ENCODE results near the gene EEIG2. TPM values are rescaled to one million over a fixed set of nuclear protein-coding genes. Genes with fewer than 3 reads are reported as not detected.

The EEIG2 gene
- total RNA-seq (2016; rRNA removed; fragmentation: Illumina TruSeq; extraction: Trizol) (3.2 and 5.7 TPM in 2 replicates), polyA plus RNA-seq (2011; rRNA removed) (0.81 and 0.90 TPM in 2 replicates), polyA minus RNA-seq (2011; rRNA and poly(A)+ RNA removed; ENCODE audit: low replicate concordance) (0.74 and 69.9 TPM in 2 replicates), Bru-seq, nascent RNA (percentile 55 among the genes with signal in this experiment), BruChase-seq, experiment 1, labeled RNA remaining after a 6-hour chase (percentile 63 among the genes with signal in this experiment), BruChase-seq, experiment 2, labeled RNA remaining after a 2-hour chase (percentile 52 among the genes with signal in this experiment)
- total RNA-seq (2016; cell fraction: cytosol; rRNA removed; fragmentation: Illumina TruSeq; extraction: Trizol; ENCODE audit: low read depth) = 0.35 and 0.40 TPM in 2 replicates
- total RNA-seq (2016; cell fraction: insoluble cytoplasmic fraction; rRNA removed; fragmentation: Illumina TruSeq; extraction: Trizol) = 3.6 and 5.4 TPM in 2 replicates
- total RNA-seq (2016; cell fraction: membrane; rRNA removed; fragmentation: Illumina TruSeq; extraction: Trizol) = 2.8 and 3.5 TPM in 2 replicates
- 2.2 and 2.5 TPM in 2 replicates for total RNA-seq (2016; cell fraction: nucleus; rRNA removed; fragmentation: Illumina TruSeq; extraction: Trizol)
- 0.40 and 0.67 TPM in 2 replicates for polyA plus RNA-seq (2011; cell fraction: cytosol; rRNA removed)
- 0.54 and 0.63 TPM in 2 replicates for polyA plus RNA-seq (2011; cell fraction: nucleus; rRNA removed)
- polyA plus RNA-seq (2012) = 1.0 and 1.2 TPM in 2 replicates
- 0.14 and 0.17 TPM in 2 replicates for polyA plus RNA-seq (2016; cell fraction: cytosol; fragmentation: Illumina TruSeq; extraction: Trizol; ENCODE audit: low read depth)
- 3.7 and 4.0 TPM in 2 replicates for polyA plus RNA-seq (2016; cell fraction: insoluble cytoplasmic fraction; fragmentation: Illumina TruSeq; extraction: Trizol; ENCODE audit: low read depth)
- polyA plus RNA-seq (2016; cell fraction: membrane; fragmentation: Illumina TruSeq; extraction: Trizol; ENCODE audit: low read depth) = 1.2 TPM in 2 replicates
- 2.1 and 2.5 TPM in 2 replicates for polyA plus RNA-seq (2016; cell fraction: nucleus; fragmentation: Illumina TruSeq; extraction: Trizol; ENCODE audit: insufficient read depth, low read depth)
- polyA minus RNA-seq (2011; cell fraction: cytosol; rRNA and poly(A)+ RNA removed) = 1.3 and 1.5 TPM in 2 replicates
- polyA minus RNA-seq (2011; cell fraction: nucleus; rRNA and poly(A)+ RNA removed) = 1.7 and 1.9 TPM in 2 replicates
- long read RNA-seq, experiment 1 = 0 reads
- long read RNA-seq, experiment 2, partial matches to known transcripts = 0 of 5 reads
- long read RNA-seq, experiment 2, other reads (novel, unspliced or antisense) = 5 of 5 reads

- Histone ChIP-seq H3K4me2 (ENCODE audit: low read depth, low read length) (peak within 1 kb of the TSS; percentile 94), H4K20me1 (ENCODE audit: insufficient read depth, low read length) (no peaks in the 10 kb centered on the region), H3K79me2 (ENCODE audit: insufficient read depth, low read length) (no peaks in the 10 kb centered on the region), H3K9me3 (ENCODE audit: low read length) (no peaks in the 10 kb centered on the region), H3K36me3 (replicated peaks in 1 of 2; ENCODE audit: control insufficient read depth in 1 of 2, insufficient read depth in 2 of 2, low read length in 2 of 2) (no peaks in the 10 kb centered on the region), H3K4me1 (ENCODE audit: insufficient read depth, low read length) (peaks cover 21% of the 10 kb centered on the region), H2AFZ (ENCODE audit: low read length) (peak within 1 kb of the TSS; percentile 92), H3K27me3 (ENCODE audit: control insufficient read depth in 1 of 2, insufficient read depth in 2 of 2, low read length in 2 of 2) (peaks cover 0 to 3% of the 10 kb centered on the region in 2 experiments; a peak in 1 of 5 replicates), H3K4me3 (replicated peaks in 1 of 3; ENCODE audit: insufficient read depth in 1 of 3, low read depth in 2 of 3, low read length in 3 of 3) (peak within 1 kb of the TSS; percentile 54 to 77 (median 65)), H3K9ac (ENCODE audit: insufficient read depth, low read depth, low read length) (peak within 1 kb of the TSS; percentile 61), H3K27ac (ENCODE audit: extremely low read length, insufficient read depth, low read length) (no peak within 1 kb of the TSS)
- BruUV-seq (replicated peaks) = no TSS peak
- peak; percentile 89 for ATAC-seq
- peak; percentile 48 for DNase-seq (ENCODE audit: low spot score)
- intact Hi-C loops (cut with micrococcal nuclease; ENCODE audit: unreplicated experiment) (loop anchor here (5.0 kb wide), 1 partner anchor 133 kb away; the partner anchor contains the start of gene PRPF38B), in situ Hi-C loops (cut with HindIII; ENCODE audit: extremely low pct_ligation_motif_present, low pct_unique_long_range_greater_than_20kb) (loop anchor here (25.0 kb wide), 1 partner anchor 772 kb away; no protein-coding TSS in a partner anchor)
- ChIA-PET CTCF (ENCODE audit: low intra/inter-chr PET ratio, low total read pairs) (interaction anchor here (3.5 kb wide), 1 partner anchor 47 kb away, joined by 50 read pairs; no protein-coding TSS in a partner anchor), POLR2A (interaction anchor here (1.0 to 2.4 kb wide), 2 partner anchors 88 to 133 kb away, joined by 3 to 9 read pairs; partner anchors contain the start of gene PRPF38B)
- WGBS (ENCODE audit: low lambda C conversion rate) = 26% methylated on average over 33 of the region's 59 CpGs
- FAIRE-seq = no peak
- no peak for TF ChIP-seq ZNF850 (CRISPR knock-in tag; conservative IDR thresholded peaks at IDR 0.05)
- peak; percentile 33; the same call in 1 of the 2 replicates for TF ChIP-seq SALL2 (CRISPR knock-in tag; IDR thresholded peaks at IDR 0.05)
- no peak for TF ChIP-seq SRSF1 (optimal IDR thresholded peaks at IDR 0.05; ENCODE audit: low read depth, low read length)
- no peak for TF ChIP-seq GATAD2A (CRISPR knock-in tag; IDR thresholded peaks at IDR 0.05)
- TF ChIP-seq DRAP1 (CRISPR knock-in tag; IDR thresholded peaks at IDR 0.05) = 0 out of 2 replicates have a peak, but pooled peaks have one; percentile 22
- TF ChIP-seq, protein P1, sequence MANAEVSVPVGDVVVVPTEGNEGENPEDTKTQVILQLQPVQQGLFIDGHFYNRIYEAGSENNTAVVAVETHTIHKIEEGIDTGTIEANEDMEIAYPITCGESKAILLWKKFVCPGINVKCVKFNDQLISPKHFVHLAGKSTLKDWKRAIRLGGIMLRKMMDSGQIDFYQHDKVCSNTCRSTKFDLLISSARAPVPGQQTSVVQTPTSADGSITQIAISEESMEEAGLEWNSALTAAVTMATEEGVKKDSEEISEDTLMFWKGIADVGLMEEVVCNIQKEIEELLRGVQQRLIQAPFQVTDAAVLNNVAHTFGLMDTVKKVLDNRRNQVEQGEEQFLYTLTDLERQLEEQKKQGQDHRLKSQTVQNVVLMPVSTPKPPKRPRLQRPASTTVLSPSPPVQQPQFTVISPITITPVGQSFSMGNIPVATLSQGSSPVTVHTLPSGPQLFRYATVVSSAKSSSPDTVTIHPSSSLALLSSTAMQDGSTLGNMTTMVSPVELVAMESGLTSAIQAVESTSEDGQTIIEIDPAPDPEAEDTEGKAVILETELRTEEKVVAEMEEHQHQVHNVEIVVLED (CRISPR knock-in tag; IDR thresholded peaks at IDR 0.05; ENCODE audit: borderline replicate concordance) = no peak
- TF ChIP-seq ISX (CRISPR knock-in tag; conservative IDR thresholded peaks at IDR 0.05) = no peak
- TF ChIP-seq, protein P2, sequence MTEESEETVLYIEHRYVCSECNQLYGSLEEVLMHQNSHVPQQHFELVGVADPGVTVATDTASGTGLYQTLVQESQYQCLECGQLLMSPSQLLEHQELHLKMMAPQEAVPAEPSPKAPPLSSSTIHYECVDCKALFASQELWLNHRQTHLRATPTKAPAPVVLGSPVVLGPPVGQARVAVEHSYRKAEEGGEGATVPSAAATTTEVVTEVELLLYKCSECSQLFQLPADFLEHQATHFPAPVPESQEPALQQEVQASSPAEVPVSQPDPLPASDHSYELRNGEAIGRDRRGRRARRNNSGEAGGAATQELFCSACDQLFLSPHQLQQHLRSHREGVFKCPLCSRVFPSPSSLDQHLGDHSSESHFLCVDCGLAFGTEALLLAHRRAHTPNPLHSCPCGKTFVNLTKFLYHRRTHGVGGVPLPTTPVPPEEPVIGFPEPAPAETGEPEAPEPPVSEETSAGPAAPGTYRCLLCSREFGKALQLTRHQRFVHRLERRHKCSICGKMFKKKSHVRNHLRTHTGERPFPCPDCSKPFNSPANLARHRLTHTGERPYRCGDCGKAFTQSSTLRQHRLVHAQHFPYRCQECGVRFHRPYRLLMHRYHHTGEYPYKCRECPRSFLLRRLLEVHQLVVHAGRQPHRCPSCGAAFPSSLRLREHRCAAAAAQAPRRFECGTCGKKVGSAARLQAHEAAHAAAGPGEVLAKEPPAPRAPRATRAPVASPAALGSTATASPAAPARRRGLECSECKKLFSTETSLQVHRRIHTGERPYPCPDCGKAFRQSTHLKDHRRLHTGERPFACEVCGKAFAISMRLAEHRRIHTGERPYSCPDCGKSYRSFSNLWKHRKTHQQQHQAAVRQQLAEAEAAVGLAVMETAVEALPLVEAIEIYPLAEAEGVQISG (CRISPR knock-in tag; IDR thresholded peaks at IDR 0.05) = peak; percentile 54; the same call in 1 of the 2 replicates
- TF ChIP-seq POGZ (CRISPR knock-in tag; IDR thresholded peaks at IDR 0.05) = no peak
These were observed at the start of gene EEIG2 for GRCh38 chr1:108559215-108560186. Gene EEIG2, plus strand, starts transcription at chr1:108560100. Its CDS starts 329 bp downstream, at chr1:108560429.
